ENCODE data around the gene TJP1.

The TJP1 gene

GRCh38 chr15:29852201-29852600, 29.9 kb upstream of the TJP1 start:
- TF ChIP-seq CTCF (IDR thresholded peaks at IDR 0.05) (no peak), ZFX (IDR thresholded peaks at IDR 0.05; ENCODE audit: borderline replicate concordance) (no peak)
- no peak overlapping the region for H3K27ac ChIP-seq

GRCh38 chr15:29849716-29850115, 27.4 kb upstream of the TJP1 start:
- no peak overlapping the region for H3K27ac ChIP-seq

GRCh38 chr15:29849218-29849617, 26.9 kb upstream of the TJP1 start:
- no peak overlapping the region for H3K27ac ChIP-seq

More at GRCh38 chr15:29849716-29850115, 27.4 kb upstream of the TJP1 start:
- TF ChIP-seq CTCF (IDR thresholded peaks at IDR 0.05) (no peak), ZFX (IDR thresholded peaks at IDR 0.05; ENCODE audit: borderline replicate concordance) (no peak)

GRCh38 chr15:29844290-29844903, 22.1 kb upstream of the TJP1 start:
- TF ChIP-seq ZFX (IDR thresholded peaks at IDR 0.05; ENCODE audit: borderline replicate concordance), result no peak
- TF ChIP-seq CTCF (IDR thresholded peaks at IDR 0.05), result no peak
- H3K27ac ChIP-seq, result no peak overlapping the region

More at GRCh38 chr15:29849218-29849617, 26.9 kb upstream of the TJP1 start:
- TF ChIP-seq ZFX (IDR thresholded peaks at IDR 0.05; ENCODE audit: borderline replicate concordance), result no peak
- no peak for TF ChIP-seq CTCF (IDR thresholded peaks at IDR 0.05)

GRCh38 chr15:29842290-29842689, 20.0 kb upstream of the TJP1 start:
- no peak for TF ChIP-seq CTCF (IDR thresholded peaks at IDR 0.05)
- TF ChIP-seq ZFX (IDR thresholded peaks at IDR 0.05; ENCODE audit: borderline replicate concordance), result no peak
- H3K27ac ChIP-seq, result no peak overlapping the region

GRCh38 chr15:29840926-29841325, 18.7 kb upstream of the TJP1 start:
- H3K27ac ChIP-seq, result no peak overlapping the region
- TF ChIP-seq CTCF (IDR thresholded peaks at IDR 0.05), result no peak
- no peak for TF ChIP-seq ZFX (IDR thresholded peaks at IDR 0.05; ENCODE audit: borderline replicate concordance)

GRCh38 chr15:29840054-29840453, 17.8 kb upstream of the TJP1 start:
- H3K27ac ChIP-seq, result no peak overlapping the region
- TF ChIP-seq CTCF (IDR thresholded peaks at IDR 0.05) (no peak), ZFX (IDR thresholded peaks at IDR 0.05; ENCODE audit: borderline replicate concordance) (no peak)

All from 22Rv1 (cell line).